Lower leg skin (tissue), 4 donors: ENCODE results near the gene PPP1R15B. TPM values are rescaled to one million over a fixed set of nuclear protein-coding genes. Genes with fewer than 3 reads are reported as not detected.
A peak's percentile ranks its signal among the peaks of the same experiment; 100 is the strongest.

Experiments
- DNase-seq, 2 donors: peaks; one replicate each; pipeline ENCODE4 v3.0.0-alpha.2; 2019; ENCODE audit warnings: low spot score in 2 of 2
- H3K4me3 ChIP-seq: fragments of 200-600 bp; sonication (generic); 2 replicates; pipeline ENCODE4 v1.5.1; 2017; ENCODE audit warnings: mild to moderate bottlenecking, low read depth; ENCODE audit not compliant: poor library complexity, severe bottlenecking
- POLR2A ChIP-seq, 2 donors: fragments of 450-650 bp; IDR thresholded peaks; one replicate each; pipeline ENCODE4 v1.6.1; 2016 to 2017; ENCODE audit warnings: antibody characterized with exemption in 2 of 2, mild to moderate bottlenecking in 1 of 2, moderate library complexity in 1 of 2
- WGBS, 2 donors: methylation state at CpG; one replicate each; pipeline ENCODE4 v1.1.5; 2018; 5-methylcytosine and 5-hydroxymethylcytosine counted together
- intact Hi-C: fragments of 100-400 bp; cut with DNase I; formaldehyde crosslinking; loops from one replicate; pipeline ENCODE4 v1.15.0; 2023; ENCODE audit warnings: low total_unique reads
- total RNA-seq, 4 donors: library from RNA; depleted of rRNA; stranded (reverse); fragments of >200 nt; gene quantifications; one replicate each; pipeline ENCODE4 v1.1.0, GENCODE V29; 2016
- TF ChIP-seq, protein P1 (sequence below), 3 donors: fragments of 450-650 bp; IDR thresholded peaks; one replicate each; pipeline ENCODE4 v1.5.1; 2016; ENCODE audit warnings: antibody characterized with exemption in 3 of 3, mild to moderate bottlenecking in 3 of 3, moderate library complexity in 2 of 3

PPP1R15B gene
- total RNA-seq, 4 donors from 2014 or later = 37.9 to 56.4 (median 49.5) TPM

DNA sequence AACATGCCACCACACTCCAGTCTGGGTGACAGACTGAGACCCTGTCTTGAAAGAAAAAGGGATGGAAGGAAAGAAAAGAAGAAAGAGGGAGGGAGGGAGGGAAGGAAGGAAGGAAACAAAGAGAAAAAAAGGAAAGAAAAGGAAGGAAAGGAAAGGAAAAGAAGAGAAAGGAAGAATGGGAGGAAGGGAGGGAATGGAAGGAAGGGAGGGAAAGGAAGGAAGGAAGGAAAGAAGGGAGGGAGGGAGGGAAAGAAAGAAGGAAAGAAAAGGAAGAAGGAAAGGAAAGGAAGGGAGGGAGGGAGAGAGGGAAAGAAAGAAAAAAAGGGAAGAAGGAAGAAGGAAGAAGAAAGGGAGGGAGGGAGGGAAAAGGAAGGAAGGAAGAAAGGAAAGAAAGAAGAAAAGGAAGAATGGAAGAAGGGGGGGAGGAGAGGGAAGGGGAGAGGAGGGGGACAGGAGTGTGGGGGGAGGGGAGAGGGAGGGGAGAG is 5.0 kb upstream of the PPP1R15B start:
- no peak overlapping the region for H3K4me3 ChIP-seq
- TF ChIP-seq, protein P1, sequence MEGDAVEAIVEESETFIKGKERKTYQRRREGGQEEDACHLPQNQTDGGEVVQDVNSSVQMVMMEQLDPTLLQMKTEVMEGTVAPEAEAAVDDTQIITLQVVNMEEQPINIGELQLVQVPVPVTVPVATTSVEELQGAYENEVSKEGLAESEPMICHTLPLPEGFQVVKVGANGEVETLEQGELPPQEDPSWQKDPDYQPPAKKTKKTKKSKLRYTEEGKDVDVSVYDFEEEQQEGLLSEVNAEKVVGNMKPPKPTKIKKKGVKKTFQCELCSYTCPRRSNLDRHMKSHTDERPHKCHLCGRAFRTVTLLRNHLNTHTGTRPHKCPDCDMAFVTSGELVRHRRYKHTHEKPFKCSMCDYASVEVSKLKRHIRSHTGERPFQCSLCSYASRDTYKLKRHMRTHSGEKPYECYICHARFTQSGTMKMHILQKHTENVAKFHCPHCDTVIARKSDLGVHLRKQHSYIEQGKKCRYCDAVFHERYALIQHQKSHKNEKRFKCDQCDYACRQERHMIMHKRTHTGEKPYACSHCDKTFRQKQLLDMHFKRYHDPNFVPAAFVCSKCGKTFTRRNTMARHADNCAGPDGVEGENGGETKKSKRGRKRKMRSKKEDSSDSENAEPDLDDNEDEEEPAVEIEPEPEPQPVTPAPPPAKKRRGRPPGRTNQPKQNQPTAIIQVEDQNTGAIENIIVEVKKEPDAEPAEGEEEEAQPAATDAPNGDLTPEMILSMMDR (IDR thresholded peaks at IDR 0.05) = no peak
- no peak for TF ChIP-seq POLR2A (IDR thresholded peaks at IDR 0.05)
- DNase-seq = no peak
- intact Hi-C loops = no loop called here

- H3K4me3 ChIP-seq = no peak overlapping the region
- peak in 1 of 2 donors; percentile 8 for DNase-seq
- no peak for TF ChIP-seq POLR2A (IDR thresholded peaks at IDR 0.05)
- TF ChIP-seq, protein P1 (IDR thresholded peaks at IDR 0.05) = no peak
- intact Hi-C loops = no loop called here
- 95 to 99% methylated on average over 3 of the region's 3 CpGs for WGBS, 2 donors
These were observed 3.7 kb upstream of the PPP1R15B start for GRCh38 chr1:204415351-204415750.

DNA sequence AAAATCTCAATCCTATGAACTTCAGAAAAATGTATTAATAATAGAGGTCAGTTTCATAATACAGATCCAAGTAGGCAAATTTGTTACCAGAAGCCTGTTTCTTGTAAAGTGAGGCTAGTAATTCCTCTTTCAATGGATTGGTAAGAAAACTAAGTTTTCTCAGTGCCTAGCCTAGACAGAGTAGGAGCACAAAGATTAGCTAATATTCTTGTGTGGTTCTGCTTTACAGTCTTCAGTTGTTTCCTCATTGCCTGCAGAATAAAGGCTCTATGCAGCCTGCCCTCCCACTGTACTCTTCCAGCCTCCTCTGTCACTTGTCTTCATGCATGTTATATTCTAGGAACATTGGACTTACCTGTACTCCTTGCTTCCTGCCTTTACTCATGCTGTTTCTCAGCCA is 2.4 kb upstream of the PPP1R15B start:
- no peak overlapping the region for H3K4me3 ChIP-seq
- peak in 1 of 2 donors; percentile 6 for DNase-seq
- no peak for TF ChIP-seq POLR2A (IDR thresholded peaks at IDR 0.05)
- TF ChIP-seq, protein P1 (IDR thresholded peaks at IDR 0.05) = no peak
- intact Hi-C loops = no loop called here

DNA sequence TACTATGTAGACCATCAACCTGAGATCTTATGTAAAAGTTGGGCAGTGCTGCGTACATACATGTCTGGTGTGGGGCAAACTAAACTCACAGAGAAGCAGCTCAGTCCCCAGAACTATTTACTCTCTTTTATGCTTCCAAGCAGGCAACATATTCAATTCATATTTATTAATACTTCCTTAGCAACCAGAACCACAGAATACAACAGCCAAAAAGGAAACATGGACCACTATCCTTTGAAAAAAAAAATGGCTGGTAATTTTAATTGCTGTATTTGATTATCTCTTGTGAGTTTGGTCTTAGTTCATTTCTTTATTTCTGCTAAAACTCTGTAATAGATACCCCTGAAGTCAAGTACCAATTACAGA is 1.5 kb upstream of the PPP1R15B start:
- intact Hi-C loops = no loop called here
- TF ChIP-seq, protein P1 (IDR thresholded peaks at IDR 0.05) = no peak
- TF ChIP-seq POLR2A (IDR thresholded peaks at IDR 0.05) = no peak
- no peak for DNase-seq
- 100% methylated on average over 1 of the region's 1 CpG for WGBS, 2 donors
- no peak overlapping the region for H3K4me3 ChIP-seq

DNA sequence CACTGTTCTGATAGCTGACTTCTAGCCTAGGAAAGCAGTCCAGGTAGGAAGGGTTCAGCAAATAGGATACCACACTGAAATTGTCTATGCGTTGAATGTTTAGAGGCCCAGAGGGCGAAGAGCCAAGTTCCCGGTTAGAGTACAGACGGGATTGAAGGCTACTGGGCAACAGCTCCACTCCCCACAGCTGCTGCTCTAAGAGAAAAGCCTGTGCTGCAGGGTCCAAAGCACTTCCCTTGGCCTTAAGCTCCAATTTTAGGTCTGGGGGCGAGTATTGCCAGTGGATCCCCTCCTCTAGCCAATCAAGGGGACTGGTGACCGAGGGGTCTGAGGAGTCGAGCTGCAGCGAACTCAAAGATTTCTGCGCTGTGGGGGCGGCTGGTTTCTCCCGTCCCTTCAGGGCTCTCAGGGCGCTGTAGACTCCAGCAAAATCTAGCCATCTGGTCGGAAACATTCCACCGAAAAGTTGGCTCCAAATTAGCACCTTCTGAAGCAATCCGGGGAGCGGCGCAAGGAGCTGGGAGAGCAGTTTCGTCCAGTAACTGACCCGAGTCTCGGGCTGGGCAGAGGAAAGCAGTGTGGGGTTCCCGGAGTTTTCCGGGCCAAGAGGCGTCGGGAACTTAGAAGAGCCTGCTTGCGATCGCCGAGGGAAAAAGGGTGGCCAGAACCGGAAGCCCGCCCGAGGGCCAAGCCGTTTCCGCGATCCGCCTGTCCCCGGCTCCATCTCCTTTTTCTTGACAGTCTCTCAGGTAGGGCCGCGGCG is 748 bp downstream of the PPP1R15B start:
- H3K4me3 ChIP-seq = peak overlapping the region; percentile 99
- WGBS, 2 donors = 0 to 1% methylated on average over 37 to 38 of the region's 38 CpGs
- intact Hi-C loops = no loop called here
- peak; percentile 40 to 93 for DNase-seq
- TF ChIP-seq POLR2A (IDR thresholded peaks at IDR 0.05) = no peak

GRCh38 chr1:204409836-204410687 is 1.6 kb downstream of the PPP1R15B start:
- intact Hi-C loops = no loop called here
- TF ChIP-seq POLR2A (IDR thresholded peaks at IDR 0.05) = no peak
- TF ChIP-seq, protein P1 (IDR thresholded peaks at IDR 0.05) = no peak
- H3K4me3 ChIP-seq = peak overlapping the region; percentile 99
- 1% methylated on average over 10 of the region's 10 CpGs for WGBS, 2 donors
- peak in 1 of 2 donors; percentile 11 for DNase-seq
